GM18907 (cell line): ENCODE results near the gene PPP1R37.

Source experiments
- ATAC-seq: cut with Tn5 transposase; IDR thresholded peaks from one replicate; pipeline ENCODE4 v1.9.1; 2021; ENCODE audit warnings: mild to moderate bottlenecking, moderate library complexity; ENCODE audit not compliant: unreplicated experiment

The PPP1R37 gene

GRCh38 chr19:45150751-45151281 is 57.8 kb downstream of the PPP1R37 start:
- no peak for ATAC-seq

- no peak for ATAC-seq
These were observed 58.3 kb downstream of the PPP1R37 start for GRCh38 chr19:45151320-45151719.

- ATAC-seq, result no peak
These were observed 59.0 kb downstream of the PPP1R37 start for GRCh38 chr19:45151821-45152503.

- ATAC-seq, result no peak
These were observed 59.7 kb downstream of the PPP1R37 start for GRCh38 chr19:45152504-45153338.

GRCh38 chr19:45153339-45154063 is 60.5 kb downstream of the PPP1R37 start:
- no peak for ATAC-seq

- ATAC-seq, result no peak
These were observed 61.3 kb downstream of the PPP1R37 start for GRCh38 chr19:45154064-45154827.

GRCh38 chr19:45156011-45156630 is 63.1 kb downstream of the PPP1R37 start:
- no peak for ATAC-seq

GRCh38 chr19:45156751-45157150 is 63.8 kb downstream of the PPP1R37 start:
- ATAC-seq, result no peak

GRCh38 chr19:45158503-45159209 is 65.7 kb downstream of the PPP1R37 start:
- ATAC-seq, result no peak

GRCh38 chr19:45159210-45159970 is 66.4 kb downstream of the PPP1R37 start:
- no peak for ATAC-seq

- no peak for ATAC-seq
These were observed 67.0 kb downstream of the PPP1R37 start for GRCh38 chr19:45159971-45160324.

- ATAC-seq, result no peak
These were observed 68.1 kb downstream of the PPP1R37 start, which contains the start of gene NKPD1 for GRCh38 chr19:45160870-45161737. Gene NKPD1 (minus strand): TSS chr19:45160982. CDS start chr19:45160150, 832 bp downstream.

- ATAC-seq, result no peak
These were observed 69.0 kb downstream of the PPP1R37 start for GRCh38 chr19:45161738-45162607.

- no peak for ATAC-seq
These were observed 69.7 kb downstream of the PPP1R37 start for GRCh38 chr19:45162608-45163143.

- no peak for ATAC-seq
These were observed 70.2 kb downstream of the PPP1R37 start for GRCh38 chr19:45163156-45163555.

GRCh38 chr19:45163751-45164460 is 70.9 kb downstream of the PPP1R37 start:
- ATAC-seq, result peak; percentile 17
